Sigmoid colon (tissue), 7 donors: ENCODE data around the gene TUBA8. TPM values are rescaled to one million over a fixed set of nuclear protein-coding genes. Genes with fewer than 3 reads are reported as not detected.
"Not testable (repeated sequence)": the region's sequence is repeated elsewhere in the genome, so short reads cannot be mapped to it uniquely, and the experiment has no call there.

Source experiments
- DNase-seq: peaks from one replicate; pipeline ENCODE4 v3.0.0-alpha.2; 2019
- H3K27ac ChIP-seq, 4 donors: fragments of 200-600 bp; sonication (generic); one replicate each; pipeline ENCODE4 v1.5.1; 2016 to 2019; ENCODE audit warnings: mild to moderate bottlenecking in 1 of 4
- H3K27me3 ChIP-seq, 3 donors: fragments of 200-600 bp; sonication (generic); one replicate each; pipeline ENCODE4 v1.5.1; 2019; ENCODE audit warnings: mild to moderate bottlenecking in 1 of 3
- H3K36me3 ChIP-seq, 4 donors: fragments of 200-600 bp; sonication (generic); one replicate each; pipeline ENCODE4 v1.5.1; 2016 to 2019
- H3K4me1 ChIP-seq, 4 donors: fragments of 200-600 bp; sonication (generic); one replicate each; pipeline ENCODE4 v1.5.1; 2017 to 2019
- H3K4me3 ChIP-seq, 4 donors: fragments of 200-600 bp; sonication (generic); one replicate each; pipeline ENCODE4 v1.5.1; 2017 to 2019; ENCODE audit warnings: mild to moderate bottlenecking in 2 of 4, moderate library complexity in 1 of 4
- H3K9me3 ChIP-seq, 4 donors: fragments of 200-600 bp in 3 of 4; sonication (generic) in 3 of 4; one replicate each; pipeline versions ENCODE4 v1.5.1 to v1.6.1; 2013 to 2019
- EP300 ChIP-seq, 4 donors: sonication (generic); formaldehyde crosslinking; IDR thresholded peaks; one replicate each; pipeline ENCODE4 v1.6.1; 2017; ENCODE audit warnings: antibody characterized with exemption in 4 of 4
- POLR2A ChIP-seq, 2 donors: fragments of 450-650 bp; IDR thresholded peaks; one replicate each; pipeline ENCODE4 v1.6.1; 2016; ENCODE audit warnings: antibody characterized with exemption in 2 of 2, mild to moderate bottlenecking in 2 of 2, moderate library complexity in 2 of 2
- POLR2AphosphoS5 ChIP-seq, 4 donors: sonication (generic); formaldehyde crosslinking; IDR thresholded peaks; one replicate each; pipeline ENCODE4 v1.6.1; 2017; ENCODE audit warnings: antibody characterized with exemption in 4 of 4
- WGBS, 2 donors: extraction: QIAGEN DNeasy Blood & Tissue Kit; methylation state at CpG; one replicate each; pipeline ENCODE4 v1.1.7; 2013; 5-methylcytosine and 5-hydroxymethylcytosine counted together
- intact Hi-C: fragments of 100-400 bp; cut with DNase I; formaldehyde crosslinking; loops from one replicate; pipeline ENCODE4 v1.15.1; 2023
- polyA plus RNA-seq, 3 donors: library from polyadenylated mRNA; stranded (reverse); fragments of 200-250 nt; gene quantifications; one replicate each; pipeline ENCODE4 v1.2.3, GENCODE V29; 2013
- total RNA-seq, 4 donors: library from RNA; depleted of rRNA; stranded (reverse); fragments of >200 nt; gene quantifications; one replicate each; pipeline ENCODE4 v1.1.0, GENCODE V29; 2016
- TF ChIP-seq, protein P1 (sequence below), 4 experiments: fragments of 450-650 bp in 3 of 4; fragments of 200-600 bp in 1 of 4; IDR thresholded peaks; one replicate each; pipeline ENCODE4 v1.5.1; 2016 to 2019; ENCODE audit warnings: antibody characterized with exemption in 4 of 4, mild to moderate bottlenecking in 3 of 4, moderate library complexity in 2 of 4
- donor health status: healthy with polysubstance abuse.
- donor health status: Bipolar disorder and iron deficiency.
- donor health status: healthy.

Gene TUBA8
- total and polyA plus RNA-seq, 7 donors, result 0.81 to 3.3 (median 1.1) TPM

DNA sequence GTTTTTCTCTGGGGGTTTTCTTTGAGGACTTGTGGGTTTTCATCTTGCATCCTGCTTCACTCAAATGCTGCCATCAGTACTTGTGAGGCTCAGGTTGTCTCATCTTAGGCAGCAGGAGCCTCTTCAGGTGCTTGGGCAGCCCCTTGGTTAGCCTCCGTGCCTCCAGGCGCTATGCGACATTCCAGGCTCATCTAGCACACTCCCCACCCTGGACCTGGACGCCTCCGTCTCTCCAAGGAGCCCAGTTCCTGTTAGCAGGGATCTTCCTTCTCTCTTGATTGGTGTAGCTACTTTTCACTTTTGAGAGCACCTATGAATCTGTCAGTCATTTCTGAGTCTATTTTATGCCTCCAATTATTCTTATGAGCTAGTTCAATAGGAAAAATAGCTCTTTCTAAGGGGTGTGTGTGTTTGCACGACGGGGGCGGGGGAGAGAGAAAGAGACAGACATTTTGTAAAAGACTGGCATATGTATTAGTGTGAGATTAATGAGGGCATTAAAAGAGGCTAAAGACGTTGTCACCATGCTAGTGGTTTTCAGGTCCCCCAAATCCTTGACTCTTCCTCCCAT lies 7.8 kb downstream of the TUBA8 start:
- H3K27me3 ChIP-seq, result no peaks in the 10 kb centered on the region
- H3K36me3 ChIP-seq, result no peaks in the 10 kb centered on the region
- no peak overlapping the region for H3K27ac ChIP-seq
- intact Hi-C loops, result no loop called here
- no peaks in the 10 kb centered on the region for H3K9me3 ChIP-seq
- no peaks in the 10 kb centered on the region for H3K4me1 ChIP-seq
- no peak for TF ChIP-seq EP300 (IDR thresholded peaks at IDR 0.05)
- 89% methylated on average over 9 of the region's 9 CpGs for WGBS, 2 donors
- no peak overlapping the region for H3K4me3 ChIP-seq
- no peak for DNase-seq

DNA sequence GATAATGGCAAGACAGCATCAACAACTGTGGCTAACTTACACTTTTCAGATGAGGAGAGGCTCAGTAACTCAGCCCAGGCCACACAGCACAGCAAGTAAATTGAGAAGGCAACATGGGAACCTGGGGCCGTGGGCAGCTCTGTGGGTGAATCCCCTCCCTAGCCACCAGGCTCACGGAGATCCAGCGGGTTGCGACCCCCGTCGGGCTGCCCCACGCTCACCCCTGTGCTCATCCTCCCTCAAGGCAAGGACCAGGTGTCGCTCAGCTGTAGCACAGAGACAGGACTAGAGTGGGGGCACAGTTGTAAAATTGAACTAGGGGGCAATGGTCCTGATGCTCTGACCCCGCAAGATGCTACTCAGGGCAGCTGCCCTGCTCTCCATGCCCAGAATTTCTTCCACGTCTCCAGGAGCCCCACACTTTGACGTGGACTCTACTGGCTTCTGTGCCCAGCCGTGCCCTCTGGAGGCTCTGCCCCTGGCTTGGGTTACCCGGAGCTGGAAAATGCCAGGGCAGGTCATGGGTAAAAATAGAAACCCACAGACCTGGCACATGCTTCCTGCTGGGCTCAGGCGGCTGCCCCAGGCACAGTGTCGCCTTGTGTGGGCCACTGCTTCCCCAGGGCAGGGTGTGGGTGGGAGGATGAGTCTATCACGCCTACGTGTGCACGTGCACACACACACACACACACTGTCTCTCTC lies 9.0 kb downstream of the TUBA8 start:
- H3K36me3 ChIP-seq, result no peaks in the 10 kb centered on the region
- DNase-seq, result no peak
- TF ChIP-seq POLR2A (IDR thresholded peaks at IDR 0.05), result no peak
- TF ChIP-seq, protein P1, sequence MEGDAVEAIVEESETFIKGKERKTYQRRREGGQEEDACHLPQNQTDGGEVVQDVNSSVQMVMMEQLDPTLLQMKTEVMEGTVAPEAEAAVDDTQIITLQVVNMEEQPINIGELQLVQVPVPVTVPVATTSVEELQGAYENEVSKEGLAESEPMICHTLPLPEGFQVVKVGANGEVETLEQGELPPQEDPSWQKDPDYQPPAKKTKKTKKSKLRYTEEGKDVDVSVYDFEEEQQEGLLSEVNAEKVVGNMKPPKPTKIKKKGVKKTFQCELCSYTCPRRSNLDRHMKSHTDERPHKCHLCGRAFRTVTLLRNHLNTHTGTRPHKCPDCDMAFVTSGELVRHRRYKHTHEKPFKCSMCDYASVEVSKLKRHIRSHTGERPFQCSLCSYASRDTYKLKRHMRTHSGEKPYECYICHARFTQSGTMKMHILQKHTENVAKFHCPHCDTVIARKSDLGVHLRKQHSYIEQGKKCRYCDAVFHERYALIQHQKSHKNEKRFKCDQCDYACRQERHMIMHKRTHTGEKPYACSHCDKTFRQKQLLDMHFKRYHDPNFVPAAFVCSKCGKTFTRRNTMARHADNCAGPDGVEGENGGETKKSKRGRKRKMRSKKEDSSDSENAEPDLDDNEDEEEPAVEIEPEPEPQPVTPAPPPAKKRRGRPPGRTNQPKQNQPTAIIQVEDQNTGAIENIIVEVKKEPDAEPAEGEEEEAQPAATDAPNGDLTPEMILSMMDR (IDR thresholded peaks at IDR 0.05), result no peak
- no peak for TF ChIP-seq EP300 (IDR thresholded peaks at IDR 0.05)
- no peaks in the 10 kb centered on the region for H3K4me1 ChIP-seq
- H3K4me3 ChIP-seq, result no peak overlapping the region
- H3K27ac ChIP-seq, result no peak overlapping the region
- WGBS, 2 donors, result 70 to 90% methylated on average over 18 of the region's 18 CpGs
- H3K9me3 ChIP-seq, result no peaks in the 10 kb centered on the region
- intact Hi-C loops, result no loop called here
- no peaks in the 10 kb centered on the region for H3K27me3 ChIP-seq

DNA sequence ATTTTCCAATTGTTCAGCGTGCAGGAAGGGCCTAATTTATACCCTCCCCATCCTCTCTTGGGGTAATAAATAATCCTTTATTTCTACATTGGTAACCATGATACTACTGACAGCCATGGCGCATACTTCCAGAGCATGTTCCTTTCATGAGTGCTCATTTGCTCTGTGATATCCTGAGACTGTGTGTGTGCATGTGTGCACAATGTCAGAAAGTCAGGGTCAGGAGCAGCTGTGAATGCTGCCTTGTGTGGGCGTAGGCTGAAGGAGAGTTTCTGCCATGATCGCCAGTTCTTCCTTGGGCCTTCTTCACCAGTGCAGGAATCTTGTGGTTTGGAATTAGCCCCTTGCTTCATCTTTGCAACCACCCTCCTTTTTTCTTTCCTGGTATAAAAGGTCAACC lies 10.2 kb downstream of the TUBA8 start:
- DNase-seq, result no peak
- intact Hi-C loops, result no loop called here

DNA sequence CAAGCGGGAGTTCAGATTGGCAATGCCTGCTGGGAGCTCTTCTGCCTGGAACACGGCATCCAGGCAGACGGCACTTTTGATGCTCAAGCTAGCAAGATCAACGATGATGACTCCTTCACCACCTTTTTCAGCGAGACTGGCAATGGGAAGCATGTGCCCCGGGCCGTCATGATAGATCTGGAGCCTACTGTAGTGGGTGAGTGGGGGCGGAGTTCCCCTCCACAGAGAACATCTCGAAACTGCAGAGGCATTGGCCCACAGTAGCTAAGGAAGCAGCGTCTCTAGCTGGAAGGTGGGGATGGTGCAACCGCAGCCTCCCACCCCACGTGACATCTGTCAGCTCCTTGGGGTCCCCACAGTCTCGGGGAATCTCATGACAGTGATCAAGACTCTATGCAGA lies 10.9 kb downstream of the TUBA8 start:
- no peaks in the 10 kb centered on the region for H3K27me3 ChIP-seq
- H3K4me1 ChIP-seq, result no peaks in the 10 kb centered on the region
- no peak overlapping the region for H3K4me3 ChIP-seq
- no peak for DNase-seq
- no peak overlapping the region for H3K27ac ChIP-seq
- peaks cover 0 to 1% (median 0%) of the 10 kb centered on the region in 4 donors for H3K36me3 ChIP-seq
- intact Hi-C loops, result no loop called here
- TF ChIP-seq POLR2AphosphoS5 (IDR thresholded peaks at IDR 0.05), result no peak
- TF ChIP-seq, protein P1 (IDR thresholded peaks at IDR 0.05), result no peak
- no peak for TF ChIP-seq POLR2A (IDR thresholded peaks at IDR 0.05)
- no peaks in the 10 kb centered on the region for H3K9me3 ChIP-seq
- 92 to 95% methylated on average over 13 of the region's 13 CpGs for WGBS, 2 donors

More for the DNA sequence above, 10.2 kb downstream of the TUBA8 start:
- Histone ChIP-seq H3K27ac (no peak overlapping the region), H3K4me3 (no peak overlapping the region), H3K4me1 (no peaks in the 10 kb centered on the region), H3K9me3 (no peaks in the 10 kb centered on the region), H3K27me3 (no peaks in the 10 kb centered on the region), H3K36me3 (no peaks in the 10 kb centered on the region)
- no peak for TF ChIP-seq POLR2A (IDR thresholded peaks at IDR 0.05)
- no peak for TF ChIP-seq POLR2AphosphoS5 (IDR thresholded peaks at IDR 0.05)
- TF ChIP-seq EP300 (IDR thresholded peaks at IDR 0.05), result no peak
- 95 to 98% methylated on average over 4 of the region's 4 CpGs for WGBS, 2 donors

DNA sequence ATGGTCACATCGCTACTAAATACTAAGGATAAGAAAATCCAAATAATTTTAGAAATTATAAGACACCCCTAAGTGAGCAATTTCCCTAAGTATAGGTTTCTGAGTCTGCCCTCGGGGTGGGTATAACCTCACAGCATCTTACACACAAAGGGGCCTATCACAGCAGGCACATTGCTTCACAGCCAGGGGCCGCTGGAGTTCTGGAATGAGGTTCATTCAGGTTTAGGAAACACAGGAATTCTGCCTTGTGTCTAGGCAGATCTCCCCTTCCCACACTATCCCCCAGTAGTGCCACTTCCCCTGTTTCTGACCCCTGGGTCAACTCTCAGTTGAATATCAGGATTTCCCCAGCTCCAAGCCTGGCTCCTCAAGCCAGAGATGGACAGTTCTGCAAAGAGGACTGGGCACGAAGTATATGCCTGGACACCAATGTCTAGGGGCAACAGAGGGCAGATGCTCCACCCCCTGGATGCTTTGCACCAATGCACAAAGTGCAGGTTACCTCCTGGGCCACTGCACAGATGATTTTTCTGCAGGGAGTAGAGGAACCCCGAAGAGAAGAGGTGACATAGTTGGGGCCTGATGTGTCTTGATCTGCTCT lies 11.4 kb downstream of the TUBA8 start:
- intact Hi-C loops, result no loop called here
- no peaks in the 10 kb centered on the region for H3K4me1 ChIP-seq
- TF ChIP-seq, protein P1 (IDR thresholded peaks at IDR 0.05), result no peak
- TF ChIP-seq EP300 (IDR thresholded peaks at IDR 0.05), result no peak
- no peak for TF ChIP-seq POLR2AphosphoS5 (IDR thresholded peaks at IDR 0.05)
- no peak for TF ChIP-seq POLR2A (IDR thresholded peaks at IDR 0.05)
- H3K27me3 ChIP-seq, result no peaks in the 10 kb centered on the region
- H3K4me3 ChIP-seq, result no peak overlapping the region
- H3K36me3 ChIP-seq, result peaks cover 0 to 7% (median 0%) of the 10 kb centered on the region in 4 donors
- H3K27ac ChIP-seq, result no peak overlapping the region
- no peaks in the 10 kb centered on the region for H3K9me3 ChIP-seq
- no peak for DNase-seq
- 88 to 92% methylated on average over 5 of the region's 5 CpGs for WGBS, 2 donors

DNA sequence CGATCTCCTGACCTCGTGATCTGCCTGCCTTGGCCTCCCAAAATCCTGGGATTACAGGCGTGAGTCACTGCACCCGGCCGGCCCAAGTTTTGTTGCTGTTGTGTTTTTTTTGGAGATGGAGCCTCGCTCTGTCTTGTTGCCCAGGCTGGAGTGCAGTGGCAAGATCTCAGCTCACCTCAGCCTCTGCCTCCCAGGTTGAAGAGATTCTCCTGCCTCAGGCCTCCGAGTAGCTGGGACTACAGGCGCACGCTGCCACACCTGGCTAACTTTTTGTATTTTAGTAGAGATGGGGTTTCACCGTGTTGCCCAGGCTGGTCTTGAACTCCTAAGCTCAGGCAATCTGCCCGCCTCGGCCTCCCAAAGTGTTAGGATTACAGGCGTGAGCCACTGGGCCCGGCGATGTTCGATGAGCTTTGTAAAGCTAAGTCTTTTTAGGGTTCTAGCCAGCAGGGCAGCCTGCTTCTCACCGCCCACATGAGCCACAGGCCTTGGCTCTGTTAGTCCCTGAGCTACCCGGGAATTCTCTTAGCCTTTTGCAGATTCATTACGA lies 12.9 kb downstream of the TUBA8 start:
- H3K9me3 ChIP-seq, H3K36me3 ChIP-seq, intact Hi-C loops, H3K27me3 ChIP-seq, DNase-seq, H3K4me1 ChIP-seq, H3K4me3 ChIP-seq, H3K27ac ChIP-seq: not testable (repeated sequence)
- 95 to 97% methylated on average over 19 of the region's 19 CpGs for WGBS, 2 donors
